Right cardiac atrium (tissue), 5 donors: ENCODE results near the gene GPR158. TPM values are rescaled to one million over a fixed set of nuclear protein-coding genes. Genes with fewer than 3 reads are reported as not detected.
"Not testable (repeated sequence)": the region's sequence is repeated elsewhere in the genome, so short reads cannot be mapped to it uniquely, and the experiment has no call there.

ENCODE experiments used
- ATAC-seq, 2 donors: fragments of 200-7000 bp; cut with Tn5 transposase; one replicate each; pipeline versions ENCODE4 v1.8.0 to v1.9.1; 2020; ENCODE audit warnings: moderate library complexity in 2 of 2, mild to moderate bottlenecking in 1 of 2
- DNase-seq, 3 donors: peaks; one replicate each; pipeline ENCODE4 v3.0.0-alpha.2; 2020
- H3K27ac ChIP-seq: one replicate; pipeline ENCODE4 v1.5.1; 2013; ENCODE audit warnings: mild to moderate bottlenecking, low read length, control low read depth, moderate library complexity
- H3K27me3 ChIP-seq: one replicate; pipeline ENCODE4 v1.6.1; 2013; ENCODE audit not compliant: control insufficient read depth, insufficient read depth
- H3K4me1 ChIP-seq: one replicate; pipeline ENCODE4 v1.6.1; 2013; ENCODE audit warnings: low read length; ENCODE audit not compliant: control insufficient read depth, insufficient read depth
- H3K4me3 ChIP-seq: one replicate; pipeline ENCODE4 v1.5.1; 2013; ENCODE audit warnings: low read length, control low read depth
- H3K9me3 ChIP-seq: one replicate; pipeline ENCODE4 v1.6.1; 2013; ENCODE audit warnings: low read length; ENCODE audit not compliant: control insufficient read depth
- WGBS: extraction: QIAGEN DNeasy Blood & Tissue Kit; methylation state at CpG from one replicate; pipeline ENCODE4 v1.1.7; 2013; 5-methylcytosine and 5-hydroxymethylcytosine counted together
- intact Hi-C, 4 donors: fragments of 100-400 bp; cut with DNase I; formaldehyde crosslinking; loops; one replicate each; pipeline versions ENCODE4 v1.11.0 to v1.14.0; 2022 to 2023
- polyA plus RNA-seq: library from polyadenylated mRNA; stranded (reverse); fragments of 200-250 nt; gene quantifications from one replicate; pipeline ENCODE4 v1.2.3, GENCODE V29; 2013
- total RNA-seq, 4 donors: library from RNA; stranded (reverse); fragmentation: NEBNext Ultra II Directional; extraction: Animal tissue kit (Norgen Biotek cat#: 25700); gene quantifications; one replicate each; pipeline ENCODE4 v1.2.1, GENCODE V29; 2021
- donor health status: healthy with polysubstance abuse.
- donor health status: DM: no; HTN: yes; CAD: no.
- donor health status: DM: no; HTN: no; CAD: no.
- donor health status: DM: no; HTN: yes; CAD: no; lungs with severe emphysema.
- donor health status: DM: yes; HTN: yes; CAD: no.

GPR158 gene
- total and polyA plus RNA-seq, 5 donors, result 0.05 to 0.18 (median 0.08) TPM; not detected in 2

DNA sequence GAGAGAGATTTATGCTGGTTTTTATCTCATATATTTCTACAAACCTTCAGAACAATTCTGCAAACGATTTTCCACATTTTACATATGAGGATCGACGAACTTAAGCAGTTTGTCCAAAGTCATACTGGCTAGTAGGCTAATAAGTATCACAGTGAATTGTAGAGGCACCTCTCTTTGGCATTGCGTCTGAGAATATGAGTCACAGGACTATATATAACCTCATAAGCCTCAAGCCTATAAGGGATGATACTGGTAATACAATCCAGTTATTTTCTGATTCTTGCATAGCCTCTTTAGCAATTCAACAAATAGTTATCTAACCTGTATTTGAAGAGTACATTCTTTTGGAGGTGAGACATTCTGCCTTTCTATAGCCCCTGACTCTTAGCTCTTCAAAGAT, 129.8 kb downstream of the GPR158 start:
- H3K27me3 ChIP-seq, result no peaks in the 10 kb centered on the region
- no peak overlapping the region for H3K4me3 ChIP-seq
- no peak overlapping the region for H3K27ac ChIP-seq
- H3K4me1 ChIP-seq, result no peaks in the 10 kb centered on the region
- ATAC-seq, result no peak
- WGBS, result 69% methylated on average over 4 of the region's 4 CpGs
- DNase-seq, result no peak
- intact Hi-C loops, result no loop called here
- H3K9me3 ChIP-seq, result no peaks in the 10 kb centered on the region

GRCh38 chr10:25306386-25306785, 131.6 kb downstream of the GPR158 start:
- intact Hi-C loops, result no loop called here
- ATAC-seq (no peak), DNase-seq (no peak)
- no peak overlapping the region for H3K27ac ChIP-seq
- no peaks in the 10 kb centered on the region for H3K27me3 ChIP-seq
- WGBS, result 65% methylated on average over 1 of the region's 1 CpG
- H3K4me1 ChIP-seq, result no peaks in the 10 kb centered on the region
- no peaks in the 10 kb centered on the region for H3K9me3 ChIP-seq
- no peak overlapping the region for H3K4me3 ChIP-seq

DNA sequence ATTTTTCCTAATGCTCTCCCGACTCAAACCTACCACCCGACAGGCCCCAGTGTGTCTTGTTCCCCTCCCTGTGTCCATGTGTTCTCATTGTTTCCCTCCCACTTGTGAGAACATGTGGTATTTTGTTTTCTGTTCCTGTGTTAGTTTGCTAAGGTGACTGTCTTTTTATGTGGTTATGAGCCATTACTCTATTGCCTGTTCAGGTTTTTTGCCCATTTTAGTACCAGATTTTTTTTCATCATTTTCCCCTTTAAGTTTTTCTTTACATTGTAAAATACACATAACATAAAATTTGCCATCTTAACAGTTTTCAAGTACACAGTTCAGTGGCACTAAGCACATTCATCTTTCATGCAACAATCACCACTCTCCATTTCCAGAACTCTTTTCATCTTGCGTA, 133.5 kb downstream of the GPR158 start:
- 62% methylated on average over 3 of the region's 3 CpGs for WGBS
- ATAC-seq (no peak), DNase-seq (no peak)
- no peaks in the 10 kb centered on the region for H3K9me3 ChIP-seq
- no peaks in the 10 kb centered on the region for H3K27me3 ChIP-seq
- intact Hi-C loops, result no loop called here
- no peak overlapping the region for H3K4me3 ChIP-seq
- no peak overlapping the region for H3K27ac ChIP-seq
- no peaks in the 10 kb centered on the region for H3K4me1 ChIP-seq

- H3K27me3 ChIP-seq, H3K4me3 ChIP-seq, H3K9me3 ChIP-seq, H3K27ac ChIP-seq, intact Hi-C loops, ATAC-seq, DNase-seq, H3K4me1 ChIP-seq: not testable (repeated sequence)
- 91% methylated on average over 9 of the region's 9 CpGs for WGBS
These were observed 142.9 kb downstream of the GPR158 start for GRCh38 chr10:25317596-25318211.

DNA sequence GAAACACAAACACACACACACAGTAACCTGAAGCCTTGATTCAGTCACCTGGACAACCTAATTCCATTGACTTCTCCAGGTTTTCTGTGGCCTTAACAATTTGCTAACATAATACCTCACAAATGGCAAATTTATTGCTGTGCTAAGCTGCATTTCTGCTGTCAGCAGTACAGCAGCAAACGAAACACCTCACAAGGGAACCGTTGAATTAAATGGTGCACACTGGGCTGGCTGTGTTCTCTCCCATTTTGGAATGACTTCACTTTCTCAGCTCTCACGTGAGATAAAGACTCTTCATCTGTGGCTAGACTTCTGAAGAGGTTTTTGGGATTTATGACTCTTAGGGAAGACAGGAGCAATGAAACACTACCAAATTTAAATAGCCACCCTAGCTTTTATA, 152.5 kb downstream of the GPR158 start:
- 50% methylated on average over 3 of the region's 3 CpGs for WGBS
- H3K9me3 ChIP-seq, result no peaks in the 10 kb centered on the region
- no peak for DNase-seq
- H3K4me1 ChIP-seq, result no peaks in the 10 kb centered on the region
- H3K27ac ChIP-seq, result no peak overlapping the region
- no peaks in the 10 kb centered on the region for H3K27me3 ChIP-seq
- no peak for ATAC-seq
- H3K4me3 ChIP-seq, result no peak overlapping the region
- intact Hi-C loops, result no loop called here

DNA sequence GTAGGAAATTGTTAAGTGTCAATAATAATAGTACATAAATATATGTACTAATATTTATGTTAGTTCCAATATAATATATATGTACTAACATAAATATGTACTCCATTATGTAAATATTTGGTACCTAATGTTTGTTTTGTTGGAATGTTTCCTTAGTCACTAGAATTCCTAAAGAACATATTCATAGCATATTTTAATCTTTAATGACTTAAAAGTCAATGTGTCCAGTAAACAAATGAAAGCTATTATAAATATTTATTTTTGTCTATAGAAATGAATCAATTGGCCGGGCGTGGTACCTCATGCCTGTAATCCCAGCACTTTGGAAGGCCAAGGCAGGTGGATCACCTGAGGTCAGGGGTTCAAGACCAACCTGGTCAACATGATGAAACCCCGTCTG, 153.6 kb downstream of the GPR158 start:
- intact Hi-C loops, result no loop called here
- WGBS, result 95% methylated on average over 3 of the region's 3 CpGs
- Histone ChIP-seq H3K4me1 (no peaks in the 10 kb centered on the region), H3K27me3 (no peaks in the 10 kb centered on the region), H3K9me3 (no peaks in the 10 kb centered on the region), H3K4me3 (no peak overlapping the region), H3K27ac (no peak overlapping the region)
- DNase-seq, result no peak
- no peak for ATAC-seq

GRCh38 chr10:25329587-25329986, 154.8 kb downstream of the GPR158 start:
- H3K27ac ChIP-seq, H3K4me3 ChIP-seq, H3K4me1 ChIP-seq, intact Hi-C loops, ATAC-seq, DNase-seq, H3K9me3 ChIP-seq, H3K27me3 ChIP-seq: not testable (repeated sequence)
- 88% methylated on average over 5 of the region's 5 CpGs for WGBS

DNA sequence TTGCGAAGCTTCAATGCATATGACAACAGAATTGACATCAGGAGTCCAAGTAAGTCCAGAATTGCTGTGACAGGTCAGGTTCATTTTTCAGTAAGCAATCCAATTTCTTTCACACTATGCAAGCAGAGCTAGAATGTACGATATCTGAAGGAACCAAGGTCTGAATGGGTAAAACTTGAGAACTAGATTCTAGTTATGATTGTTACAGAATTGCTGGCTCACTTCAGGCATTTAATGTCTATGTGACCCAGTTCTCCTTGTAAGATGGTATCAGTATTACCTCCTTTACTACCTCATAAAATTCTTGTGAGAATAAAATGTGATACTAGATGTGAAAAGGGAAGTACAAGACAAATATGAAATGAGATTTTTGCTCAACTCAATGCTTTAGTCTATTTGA, 159.6 kb downstream of the GPR158 start:
- no peaks in the 10 kb centered on the region for H3K9me3 ChIP-seq
- DNase-seq (no peak), ATAC-seq (no peak)
- WGBS, result 90% methylated on average over 2 of the region's 2 CpGs
- no peaks in the 10 kb centered on the region for H3K4me1 ChIP-seq
- no peaks in the 10 kb centered on the region for H3K27me3 ChIP-seq
- intact Hi-C loops, result no loop called here
- no peak overlapping the region for H3K27ac ChIP-seq
- H3K4me3 ChIP-seq, result no peak overlapping the region

- intact Hi-C loops, result no loop called here
- H3K27me3 ChIP-seq, result no peaks in the 10 kb centered on the region
- ATAC-seq, result no peak
- no peaks in the 10 kb centered on the region for H3K4me1 ChIP-seq
- no peak for DNase-seq
- no peaks in the 10 kb centered on the region for H3K9me3 ChIP-seq
- no peak overlapping the region for H3K4me3 ChIP-seq
- no peak overlapping the region for H3K27ac ChIP-seq
These were observed 161.5 kb downstream of the GPR158 start for GRCh38 chr10:25336330-25336729.

DNA sequence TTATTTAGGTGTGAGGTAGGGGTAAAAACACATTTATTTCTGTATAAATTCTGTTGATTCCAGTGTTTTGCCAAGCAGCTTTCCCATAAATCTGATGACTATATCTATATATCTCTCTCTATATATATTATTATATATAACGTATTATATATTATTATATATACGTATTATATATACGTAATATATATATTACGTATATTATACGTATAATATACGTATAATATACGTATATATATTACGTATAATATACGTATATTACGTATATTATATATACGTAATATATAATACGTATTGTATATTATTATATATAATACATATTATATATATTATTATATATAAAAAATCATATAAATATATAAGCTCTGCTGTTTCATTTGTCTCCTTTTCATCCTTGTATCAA, 163.5 kb downstream of the GPR158 start:
- H3K27ac ChIP-seq, result no peak overlapping the region
- intact Hi-C loops, result no loop called here
- WGBS, result 96% methylated on average over 12 of the region's 12 CpGs
- H3K27me3 ChIP-seq, result no peaks in the 10 kb centered on the region
- H3K4me1 ChIP-seq, result no peaks in the 10 kb centered on the region
- no peaks in the 10 kb centered on the region for H3K9me3 ChIP-seq
- DNase-seq (no peak), ATAC-seq (no peak)
- no peak overlapping the region for H3K4me3 ChIP-seq

GRCh38 chr10:25339966-25340365, 165.2 kb downstream of the GPR158 start:
- Histone ChIP-seq H3K9me3 (no peaks in the 10 kb centered on the region), H3K4me1 (no peaks in the 10 kb centered on the region), H3K27ac (no peak overlapping the region), H3K27me3 (no peaks in the 10 kb centered on the region), H3K4me3 (no peak overlapping the region)
- intact Hi-C loops, result no loop called here
- ATAC-seq, result no peak
- no peak for DNase-seq
- 65% methylated on average over 1 of the region's 1 CpG for WGBS

DNA sequence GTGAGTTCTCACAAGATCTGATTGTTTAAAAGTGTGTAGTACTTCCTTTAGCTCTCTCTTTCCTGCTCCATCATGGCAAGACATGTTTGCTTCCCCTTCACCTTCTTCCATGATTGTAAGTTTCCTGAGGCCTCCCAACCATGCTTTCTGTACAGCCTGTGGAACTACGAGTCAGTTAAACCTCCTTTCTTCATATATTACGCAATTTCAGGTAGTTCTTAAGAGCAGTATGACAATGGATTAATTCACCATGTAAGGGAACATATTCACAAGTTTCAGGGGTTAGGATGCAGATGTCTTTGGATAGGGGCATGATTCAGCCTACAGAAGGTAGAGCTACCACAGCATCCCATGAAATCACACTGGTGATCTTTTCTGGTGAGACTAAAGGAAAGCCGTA, 174.7 kb downstream of the GPR158 start:
- no peak overlapping the region for H3K4me3 ChIP-seq
- 89% methylated on average over 3 of the region's 3 CpGs for WGBS
- intact Hi-C loops, result no loop called here
- ATAC-seq, result no peak
- H3K9me3 ChIP-seq, result no peaks in the 10 kb centered on the region
- H3K4me1 ChIP-seq, result no peaks in the 10 kb centered on the region
- no peak overlapping the region for H3K27ac ChIP-seq
- DNase-seq, result no peak
- H3K27me3 ChIP-seq, result no peaks in the 10 kb centered on the region
